Suprapubic skin (tissue), 4 donors: ENCODE measurements around the gene KRT12. TPM values are rescaled to one million over a fixed set of nuclear protein-coding genes. Genes with fewer than 3 reads are reported as not detected.

ENCODE experiments used
- DNase-seq, 2 donors: peaks; one replicate each; pipeline ENCODE4 v3.0.0-alpha.2; 2019; ENCODE audit warnings: low spot score in 2 of 2
- H3K27ac ChIP-seq: fragments of 200-600 bp; sonication (generic); one replicate; pipeline ENCODE4 v1.5.1; 2019
- H3K27me3 ChIP-seq: fragments of 200-600 bp; sonication (generic); one replicate; pipeline ENCODE4 v1.5.1; 2019
- H3K36me3 ChIP-seq: fragments of 200-600 bp; sonication (generic); one replicate; pipeline ENCODE4 v1.5.1; 2019
- H3K4me1 ChIP-seq: fragments of 200-600 bp; sonication (generic); one replicate; pipeline ENCODE4 v1.5.1; 2019
- H3K4me3 ChIP-seq: fragments of 200-600 bp; sonication (generic); one replicate; pipeline ENCODE4 v1.5.1; 2019; ENCODE audit warnings: mild to moderate bottlenecking
- H3K9me3 ChIP-seq: fragments of 200-600 bp; sonication (generic); one replicate; pipeline ENCODE4 v1.5.1; 2019
- EP300 ChIP-seq: sonication (generic); formaldehyde crosslinking; IDR thresholded peaks from one replicate; pipeline ENCODE4 v1.6.1; 2017; ENCODE audit warnings: antibody characterized with exemption
- POLR2A ChIP-seq, 2 donors: fragments of 450-650 bp; IDR thresholded peaks; one replicate each; pipeline ENCODE4 v1.6.1; 2017; ENCODE audit warnings: antibody characterized with exemption in 2 of 2, mild to moderate bottlenecking in 2 of 2, moderate library complexity in 2 of 2
- POLR2AphosphoS5 ChIP-seq, 3 donors: sonication (generic); formaldehyde crosslinking; IDR thresholded peaks; one replicate each; pipeline ENCODE4 v1.6.1; 2017; ENCODE audit warnings: antibody characterized with exemption in 3 of 3
- WGBS: methylation state at CpG from one replicate; pipeline ENCODE4 v1.1.5; 2018; 5-methylcytosine and 5-hydroxymethylcytosine counted together
- total RNA-seq, 4 donors: library from RNA; depleted of rRNA; stranded (reverse); fragments of >200 nt; gene quantifications; one replicate each; pipeline ENCODE4 v1.1.0, GENCODE V29; 2016
- TF ChIP-seq, protein P1 (sequence below), 2 donors: fragments of 200-600 bp in 1 of 2; fragments of 450-650 bp in 1 of 2; sonication (generic) in 1 of 2; IDR thresholded peaks; one replicate each; pipeline ENCODE4 v1.5.1; 2016 to 2019; ENCODE audit warnings: antibody characterized with exemption in 2 of 2, mild to moderate bottlenecking in 1 of 2, moderate library complexity in 1 of 2

Gene KRT12
- total RNA-seq, 4 donors from 2014 or later = not detected

- Histone ChIP-seq H3K36me3 (no peaks in the 10 kb centered on the region), H3K4me1 (peaks cover 53% of the 10 kb centered on the region), H3K27me3 (no peaks in the 10 kb centered on the region), H3K27ac (no peak overlapping the region), H3K9me3 (no peaks in the 10 kb centered on the region), H3K4me3 (no peak overlapping the region)
- TF ChIP-seq POLR2A (IDR thresholded peaks at IDR 0.05) = no peak
- no peak for DNase-seq
- WGBS = 87% methylated on average over 13 of the region's 13 CpGs
These were observed 45.6 kb upstream of the KRT12 start for GRCh38 chr17:40912486-40913210.

GRCh38 chr17:40910441-40910841 is 43.4 kb upstream of the KRT12 start:
- TF ChIP-seq POLR2AphosphoS5 (IDR thresholded peaks at IDR 0.05) (peak in 1 of 3 donors; percentile 8), EP300 (no peak), POLR2A (IDR thresholded peaks at IDR 0.05) (no peak)
- TF ChIP-seq, protein P1, sequence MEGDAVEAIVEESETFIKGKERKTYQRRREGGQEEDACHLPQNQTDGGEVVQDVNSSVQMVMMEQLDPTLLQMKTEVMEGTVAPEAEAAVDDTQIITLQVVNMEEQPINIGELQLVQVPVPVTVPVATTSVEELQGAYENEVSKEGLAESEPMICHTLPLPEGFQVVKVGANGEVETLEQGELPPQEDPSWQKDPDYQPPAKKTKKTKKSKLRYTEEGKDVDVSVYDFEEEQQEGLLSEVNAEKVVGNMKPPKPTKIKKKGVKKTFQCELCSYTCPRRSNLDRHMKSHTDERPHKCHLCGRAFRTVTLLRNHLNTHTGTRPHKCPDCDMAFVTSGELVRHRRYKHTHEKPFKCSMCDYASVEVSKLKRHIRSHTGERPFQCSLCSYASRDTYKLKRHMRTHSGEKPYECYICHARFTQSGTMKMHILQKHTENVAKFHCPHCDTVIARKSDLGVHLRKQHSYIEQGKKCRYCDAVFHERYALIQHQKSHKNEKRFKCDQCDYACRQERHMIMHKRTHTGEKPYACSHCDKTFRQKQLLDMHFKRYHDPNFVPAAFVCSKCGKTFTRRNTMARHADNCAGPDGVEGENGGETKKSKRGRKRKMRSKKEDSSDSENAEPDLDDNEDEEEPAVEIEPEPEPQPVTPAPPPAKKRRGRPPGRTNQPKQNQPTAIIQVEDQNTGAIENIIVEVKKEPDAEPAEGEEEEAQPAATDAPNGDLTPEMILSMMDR (IDR thresholded peaks at IDR 0.05) = no peak
- 16% methylated on average over 3 of the region's 3 CpGs for WGBS
- H3K9me3 ChIP-seq = no peaks in the 10 kb centered on the region
- H3K36me3 ChIP-seq = no peaks in the 10 kb centered on the region
- H3K4me1 ChIP-seq = peaks cover 49% of the 10 kb centered on the region
- H3K27me3 ChIP-seq = peaks cover 3% of the 10 kb centered on the region
- H3K27ac ChIP-seq = peak overlapping the region; percentile 88
- peak overlapping the region; percentile 18 for H3K4me3 ChIP-seq
- DNase-seq = no peak

GRCh38 chr17:40909755-40910154 is 42.7 kb upstream of the KRT12 start:
- Histone ChIP-seq H3K27me3 (peaks cover 3% of the 10 kb centered on the region), H3K9me3 (no peaks in the 10 kb centered on the region), H3K27ac (peak overlapping the region; percentile 88), H3K4me3 (peak overlapping the region; percentile 18), H3K36me3 (no peaks in the 10 kb centered on the region), H3K4me1 (peaks cover 42% of the 10 kb centered on the region)
- no peak for DNase-seq
- no peak for TF ChIP-seq EP300
- peak in 1 of 3 donors; percentile 46 for TF ChIP-seq POLR2AphosphoS5 (IDR thresholded peaks at IDR 0.05)
- WGBS = 23% methylated on average over 4 of the region's 4 CpGs

GRCh38 chr17:40909351-40909750 is 42.3 kb upstream of the KRT12 start:
- WGBS = 3% methylated on average over 5 of the region's 5 CpGs

DNA sequence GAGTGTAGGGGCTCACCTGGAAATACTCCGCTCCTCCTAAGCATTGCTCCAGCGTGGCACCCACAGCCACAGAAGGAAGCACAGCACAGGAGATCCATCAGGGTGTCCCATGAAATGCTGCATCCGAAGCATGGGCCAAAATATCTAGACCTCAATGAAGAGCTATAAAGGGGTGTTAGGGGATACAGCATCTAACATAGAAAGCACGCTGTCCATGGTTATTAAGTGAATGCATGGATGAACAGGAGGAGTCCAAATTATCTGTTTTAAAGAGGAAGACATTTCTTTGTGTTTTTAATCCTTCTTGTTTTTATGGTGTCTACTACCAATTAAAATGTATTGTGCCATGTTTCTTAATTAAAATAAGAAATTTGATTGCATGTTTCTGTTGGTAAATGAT is 39.6 kb upstream of the KRT12 start:
- peaks cover 3% of the 10 kb centered on the region for H3K27me3 ChIP-seq
- no peak for TF ChIP-seq POLR2A (IDR thresholded peaks at IDR 0.05)
- TF ChIP-seq POLR2AphosphoS5 (IDR thresholded peaks at IDR 0.05) = no peak
- TF ChIP-seq EP300 = no peak
- TF ChIP-seq, protein P1 (IDR thresholded peaks at IDR 0.05) = no peak
- H3K36me3 ChIP-seq = no peaks in the 10 kb centered on the region
- H3K9me3 ChIP-seq = no peaks in the 10 kb centered on the region
- H3K27ac ChIP-seq = no peak overlapping the region
- no peak for DNase-seq
- 90% methylated on average over 4 of the region's 4 CpGs for WGBS
- H3K4me3 ChIP-seq = no peak overlapping the region
- H3K4me1 ChIP-seq = peaks cover 30% of the 10 kb centered on the region

More at GRCh38 chr17:40909351-40909750, 42.3 kb upstream of the KRT12 start:
- peak; percentile 88 to 92 for DNase-seq
- peak overlapping the region; percentile 88 for H3K27ac ChIP-seq
- H3K4me3 ChIP-seq = no peak overlapping the region
- peaks cover 3% of the 10 kb centered on the region for H3K27me3 ChIP-seq
- no peaks in the 10 kb centered on the region for H3K9me3 ChIP-seq
- peaks cover 38% of the 10 kb centered on the region for H3K4me1 ChIP-seq
- no peaks in the 10 kb centered on the region for H3K36me3 ChIP-seq
- TF ChIP-seq EP300 (no peak), POLR2AphosphoS5 (IDR thresholded peaks at IDR 0.05) (peak in 1 of 3 donors; percentile 34), POLR2A (IDR thresholded peaks at IDR 0.05) (no peak)
- TF ChIP-seq, protein P1 (IDR thresholded peaks at IDR 0.05) = peak; percentile 55 to 87

DNA sequence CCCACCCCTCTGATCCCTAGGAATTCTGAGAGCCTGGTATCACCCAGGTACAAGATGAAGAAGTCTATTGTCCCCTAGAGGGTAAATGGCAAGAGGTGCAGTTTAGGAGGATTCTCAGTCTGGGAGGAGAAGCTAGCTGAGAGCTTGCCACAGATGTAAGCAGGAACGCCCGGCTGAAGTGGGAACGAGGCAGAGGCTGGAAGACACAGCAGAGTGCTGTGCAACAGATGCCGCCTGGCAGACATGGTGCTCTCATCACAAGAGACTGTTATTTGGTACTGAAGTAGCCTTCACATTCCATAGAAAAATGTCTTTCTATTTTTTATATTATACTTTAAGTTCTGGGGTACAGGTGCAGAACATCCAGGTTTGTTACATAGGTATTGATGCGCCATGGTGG is 38.3 kb upstream of the KRT12 start:
- Histone ChIP-seq H3K36me3 (no peaks in the 10 kb centered on the region), H3K4me1 (peaks cover 19% of the 10 kb centered on the region), H3K4me3 (no peak overlapping the region), H3K27me3 (peaks cover 3% of the 10 kb centered on the region), H3K9me3 (no peaks in the 10 kb centered on the region), H3K27ac (no peak overlapping the region)
- WGBS = 71% methylated on average over 5 of the region's 5 CpGs
- TF ChIP-seq, protein P1 (IDR thresholded peaks at IDR 0.05) = no peak
- TF ChIP-seq POLR2A (IDR thresholded peaks at IDR 0.05) (no peak), POLR2AphosphoS5 (IDR thresholded peaks at IDR 0.05) (no peak), EP300 (no peak)
- no peak for DNase-seq
